ENCODE results near the gene TNFRSF1A. TPM values are rescaled to one million over a fixed set of nuclear protein-coding genes. Genes with fewer than 3 reads are reported as not detected.
"Not testable (repeated sequence)": the region's sequence is repeated elsewhere in the genome, so short reads cannot be mapped to it uniquely, and the experiment has no call there.

TNFRSF1A gene
- total RNA-seq, 1 donor from 2014 or later: 185 TPM

DNA sequence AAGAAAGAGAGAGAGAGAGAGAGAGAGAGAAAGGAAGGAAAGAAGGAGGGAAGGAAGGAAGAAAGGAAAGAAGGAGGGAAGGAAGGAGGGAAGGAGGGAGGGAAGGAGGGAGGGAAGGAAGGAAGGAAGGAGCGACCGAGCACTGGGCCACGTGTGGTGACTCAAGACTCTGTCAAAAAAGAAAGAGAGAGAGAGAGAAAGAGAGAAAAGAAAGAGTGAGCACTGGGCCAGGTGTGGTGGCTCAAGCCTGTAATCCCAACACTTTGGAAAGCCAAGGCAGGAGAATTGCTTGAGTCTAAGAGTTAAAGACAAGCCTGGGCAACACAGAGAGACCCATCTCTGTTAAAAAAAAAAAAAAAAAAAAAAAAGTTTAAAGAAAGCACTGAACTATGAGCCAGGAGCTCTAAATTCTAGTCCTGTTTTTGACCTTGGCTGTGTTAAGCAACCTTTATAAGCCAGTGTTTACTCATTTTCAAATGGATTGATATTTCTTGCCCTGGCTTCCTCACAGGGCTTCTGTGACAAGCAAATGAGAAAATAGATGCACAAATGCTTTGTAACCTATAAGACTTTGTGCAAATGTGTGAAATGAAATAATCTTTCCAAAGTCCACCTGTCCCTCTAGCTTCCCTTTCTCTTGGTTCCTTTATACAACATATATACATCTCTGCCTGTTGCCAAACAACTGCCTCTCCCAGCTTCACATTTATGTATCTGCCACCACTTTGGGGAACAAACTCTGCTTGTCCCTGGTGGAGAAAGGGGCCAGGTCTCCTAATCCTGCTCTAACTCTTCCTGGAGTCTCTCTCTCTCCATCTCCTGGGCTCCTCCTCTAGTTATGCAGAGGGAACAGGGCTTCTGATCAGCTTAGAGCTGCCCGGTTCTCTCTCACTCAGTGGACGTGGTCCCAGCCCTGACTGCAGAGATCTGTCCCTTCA is 47.5 kb downstream of the TNFRSF1A start:
- no peak overlapping the region for H3K4me3 ChIP-seq
- peak overlapping the region; percentile 58 for H3K27ac ChIP-seq
- TF ChIP-seq, protein P1, sequence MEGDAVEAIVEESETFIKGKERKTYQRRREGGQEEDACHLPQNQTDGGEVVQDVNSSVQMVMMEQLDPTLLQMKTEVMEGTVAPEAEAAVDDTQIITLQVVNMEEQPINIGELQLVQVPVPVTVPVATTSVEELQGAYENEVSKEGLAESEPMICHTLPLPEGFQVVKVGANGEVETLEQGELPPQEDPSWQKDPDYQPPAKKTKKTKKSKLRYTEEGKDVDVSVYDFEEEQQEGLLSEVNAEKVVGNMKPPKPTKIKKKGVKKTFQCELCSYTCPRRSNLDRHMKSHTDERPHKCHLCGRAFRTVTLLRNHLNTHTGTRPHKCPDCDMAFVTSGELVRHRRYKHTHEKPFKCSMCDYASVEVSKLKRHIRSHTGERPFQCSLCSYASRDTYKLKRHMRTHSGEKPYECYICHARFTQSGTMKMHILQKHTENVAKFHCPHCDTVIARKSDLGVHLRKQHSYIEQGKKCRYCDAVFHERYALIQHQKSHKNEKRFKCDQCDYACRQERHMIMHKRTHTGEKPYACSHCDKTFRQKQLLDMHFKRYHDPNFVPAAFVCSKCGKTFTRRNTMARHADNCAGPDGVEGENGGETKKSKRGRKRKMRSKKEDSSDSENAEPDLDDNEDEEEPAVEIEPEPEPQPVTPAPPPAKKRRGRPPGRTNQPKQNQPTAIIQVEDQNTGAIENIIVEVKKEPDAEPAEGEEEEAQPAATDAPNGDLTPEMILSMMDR (IDR thresholded peaks at IDR 0.05): no peak
- H3K9me3 ChIP-seq: no peaks in the 10 kb centered on the region
- no peak for DNase-seq
- H3K4me1 ChIP-seq: no peaks in the 10 kb centered on the region
- peak; percentile 55 for ATAC-seq
- no peaks in the 10 kb centered on the region for H3K27me3 ChIP-seq
- H3K36me3 ChIP-seq: no peaks in the 10 kb centered on the region
- intact Hi-C loops (cut with DNase I): no loop called here

- Histone ChIP-seq H3K36me3 (no peaks in the 10 kb centered on the region), H3K4me3 (no peak overlapping the region), H3K9me3 (no peaks in the 10 kb centered on the region), H3K4me1 (no peaks in the 10 kb centered on the region), H3K27me3 (no peaks in the 10 kb centered on the region), H3K27ac (no peak overlapping the region)
- no peak for DNase-seq
- TF ChIP-seq, protein P1 (IDR thresholded peaks at IDR 0.05): no peak
- no peak for ATAC-seq
- intact Hi-C loops (cut with DNase I): no loop called here
Measured at GRCh38 chr12:6292606-6293005, 49.3 kb downstream of the TNFRSF1A start.

DNA sequence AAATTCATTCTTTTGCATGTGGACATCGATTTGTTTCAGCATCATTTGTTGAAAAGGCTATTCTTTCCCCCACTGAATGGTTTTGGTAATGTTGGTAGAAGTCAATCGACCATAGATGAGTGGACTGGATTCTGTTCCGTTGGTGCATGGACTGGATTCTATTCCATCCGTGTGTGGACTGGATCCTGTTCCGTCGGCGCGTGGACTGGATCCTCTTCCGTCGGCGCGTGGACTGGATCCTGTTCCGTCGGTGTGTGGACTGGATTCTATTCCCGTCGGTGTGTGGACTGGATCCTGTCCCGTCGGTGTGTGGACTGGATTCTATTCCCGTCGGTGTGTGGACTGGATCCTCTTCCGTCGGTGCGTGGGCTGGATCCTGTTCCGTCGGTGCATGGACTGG is 52.0 kb downstream of the TNFRSF1A start:
- H3K9me3 ChIP-seq; H3K27me3 ChIP-seq; H3K36me3 ChIP-seq; H3K4me1 ChIP-seq; H3K27ac ChIP-seq; intact Hi-C loops (cut with DNase I); DNase-seq; ATAC-seq; H3K4me3 ChIP-seq: not testable (repeated sequence)

- H3K27ac ChIP-seq; H3K4me3 ChIP-seq; ATAC-seq; H3K4me1 ChIP-seq; DNase-seq; H3K27me3 ChIP-seq; H3K36me3 ChIP-seq; intact Hi-C loops (cut with DNase I); H3K9me3 ChIP-seq: not testable (repeated sequence)
Measured at GRCh38 chr12:6289081-6289480, 52.8 kb downstream of the TNFRSF1A start.

GRCh38 chr12:6288235-6288634 is 53.6 kb downstream of the TNFRSF1A start:
- no peak overlapping the region for H3K27ac ChIP-seq
- no peak overlapping the region for H3K4me3 ChIP-seq
- ATAC-seq: no peak
- no peak for DNase-seq
- H3K9me3 ChIP-seq: no peaks in the 10 kb centered on the region
- intact Hi-C loops (cut with DNase I): no loop called here
- no peaks in the 10 kb centered on the region for H3K27me3 ChIP-seq
- H3K4me1 ChIP-seq: no peaks in the 10 kb centered on the region
- H3K36me3 ChIP-seq: no peaks in the 10 kb centered on the region
- TF ChIP-seq, protein P1 (IDR thresholded peaks at IDR 0.05): no peak

- Histone ChIP-seq H3K4me3 (no peak overlapping the region), H3K9me3 (no peaks in the 10 kb centered on the region), H3K27ac (no peak overlapping the region), H3K4me1 (no peaks in the 10 kb centered on the region), H3K27me3 (no peaks in the 10 kb centered on the region), H3K36me3 (no peaks in the 10 kb centered on the region)
- DNase-seq: no peak
- TF ChIP-seq, protein P1 (IDR thresholded peaks at IDR 0.05): no peak
- intact Hi-C loops (cut with DNase I): no loop called here
- no peak for ATAC-seq
Measured at GRCh38 chr12:6285532-6286306, 56.2 kb downstream of the TNFRSF1A start.
